Thyroid gland (tissue), 4 donors: ENCODE results near the gene GABRD. TPM values are rescaled to one million over a fixed set of nuclear protein-coding genes. Genes with fewer than 3 reads are reported as not detected.
A peak's percentile ranks its signal among the peaks of the same experiment; 100 is the strongest.

Experiments
- DNase-seq, 2 donors: peaks; one replicate each; pipeline ENCODE4 v3.0.0-alpha.2; 2019
- H3K27ac ChIP-seq, 3 donors: fragments of 200-600 bp; sonication (generic); 1 replicate in 2 of 3; 2 replicates in 1 of 3; pipeline ENCODE4 v1.5.1; 2016 to 2019; ENCODE audit warnings: mild to moderate bottlenecking in 1 of 3, moderate library complexity in 1 of 3
- H3K27me3 ChIP-seq: fragments of 200-600 bp; sonication (generic); one replicate; pipeline ENCODE4 v1.5.1; 2019
- H3K36me3 ChIP-seq, 2 donors: fragments of 200-600 bp; sonication (generic); one replicate each; pipeline ENCODE4 v1.5.1; 2016 to 2019
- H3K4me1 ChIP-seq, 2 donors: fragments of 200-600 bp; sonication (generic); one replicate each; pipeline ENCODE4 v1.5.1; 2017 to 2019
- H3K4me3 ChIP-seq, 3 donors: fragments of 200-600 bp; sonication (generic); replicated peaks in 1 of 3; 1 replicate in 2 of 3; 2 replicates in 1 of 3; pipeline ENCODE4 v1.5.1; 2016; ENCODE audit warnings: mild to moderate bottlenecking in 1 of 3
- H3K9me3 ChIP-seq: fragments of 200-600 bp; sonication (generic); one replicate; pipeline ENCODE4 v1.5.1; 2017
- POLR2A ChIP-seq, 2 donors: fragments of 450-650 bp; IDR thresholded peaks; one replicate each; pipeline ENCODE4 v1.6.1; 2017; ENCODE audit warnings: antibody characterized with exemption in 2 of 2, mild to moderate bottlenecking in 2 of 2, moderate library complexity in 1 of 2
- WGBS, 2 donors: methylation state at CpG; one replicate each; pipeline ENCODE4 v1.1.5; 2017; 5-methylcytosine and 5-hydroxymethylcytosine counted together
- intact Hi-C: fragments of 100-400 bp; cut with DNase I; formaldehyde crosslinking; loops from one replicate; pipeline ENCODE4 v1.15.1; 2023
- total RNA-seq, 4 donors: library from RNA; depleted of rRNA; stranded (reverse); fragments of >200 nt; gene quantifications; one replicate each; pipeline ENCODE4 v1.2.3, GENCODE V29; 2016
- TF ChIP-seq, protein P1 (sequence below), 6 experiments: fragments of 200-600 bp in 3 of 6; fragments of 450-650 bp in 3 of 6; sonication (generic) in 3 of 6; IDR thresholded peaks; one replicate each; pipeline ENCODE4 v1.5.1; 2016 to 2019; ENCODE audit warnings: antibody characterized with exemption in 6 of 6, mild to moderate bottlenecking in 2 of 6, inconsistent platforms in 1 of 6, moderate library complexity in 1 of 6

GABRD gene
- total RNA-seq, 4 donors from 2014 or later, result 0.49 to 0.78 TPM; not detected in 2

DNA sequence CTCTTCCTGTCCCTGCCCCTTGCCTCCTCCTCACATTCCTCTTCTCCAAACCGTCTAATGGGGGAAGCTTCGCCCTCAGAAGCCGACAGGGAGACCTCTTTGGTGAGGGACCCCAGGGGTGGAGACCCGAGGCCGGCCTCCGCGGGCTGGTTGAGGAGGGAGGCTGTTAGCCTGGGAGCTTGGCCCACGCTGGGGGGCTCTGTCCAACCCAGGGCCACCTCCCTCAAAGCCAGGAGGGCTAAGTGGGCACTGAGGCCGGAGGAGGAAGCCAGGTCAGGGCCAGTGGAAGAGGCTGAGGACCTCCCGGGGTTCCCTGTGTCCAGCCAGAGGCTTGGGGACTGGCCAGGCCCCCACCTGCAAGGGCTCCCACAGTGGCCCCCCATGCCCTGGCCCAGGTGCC lies 5.3 kb downstream of the GABRD start:
- 94 to 96% methylated on average over 8 to 9 of the region's 10 CpGs for WGBS, 2 donors
- DNase-seq, result no peak
- no peaks in the 10 kb centered on the region for H3K36me3 ChIP-seq
- no peak for TF ChIP-seq POLR2A (IDR thresholded peaks at IDR 0.05)
- TF ChIP-seq, protein P1, sequence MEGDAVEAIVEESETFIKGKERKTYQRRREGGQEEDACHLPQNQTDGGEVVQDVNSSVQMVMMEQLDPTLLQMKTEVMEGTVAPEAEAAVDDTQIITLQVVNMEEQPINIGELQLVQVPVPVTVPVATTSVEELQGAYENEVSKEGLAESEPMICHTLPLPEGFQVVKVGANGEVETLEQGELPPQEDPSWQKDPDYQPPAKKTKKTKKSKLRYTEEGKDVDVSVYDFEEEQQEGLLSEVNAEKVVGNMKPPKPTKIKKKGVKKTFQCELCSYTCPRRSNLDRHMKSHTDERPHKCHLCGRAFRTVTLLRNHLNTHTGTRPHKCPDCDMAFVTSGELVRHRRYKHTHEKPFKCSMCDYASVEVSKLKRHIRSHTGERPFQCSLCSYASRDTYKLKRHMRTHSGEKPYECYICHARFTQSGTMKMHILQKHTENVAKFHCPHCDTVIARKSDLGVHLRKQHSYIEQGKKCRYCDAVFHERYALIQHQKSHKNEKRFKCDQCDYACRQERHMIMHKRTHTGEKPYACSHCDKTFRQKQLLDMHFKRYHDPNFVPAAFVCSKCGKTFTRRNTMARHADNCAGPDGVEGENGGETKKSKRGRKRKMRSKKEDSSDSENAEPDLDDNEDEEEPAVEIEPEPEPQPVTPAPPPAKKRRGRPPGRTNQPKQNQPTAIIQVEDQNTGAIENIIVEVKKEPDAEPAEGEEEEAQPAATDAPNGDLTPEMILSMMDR (IDR thresholded peaks at IDR 0.05), result no peak
- H3K27me3 ChIP-seq, result peaks cover 3% of the 10 kb centered on the region
- H3K9me3 ChIP-seq, result no peaks in the 10 kb centered on the region
- H3K27ac ChIP-seq, result no peak overlapping the region
- H3K4me3 ChIP-seq, result no peak overlapping the region
- peaks cover 5 to 11% of the 10 kb centered on the region in 2 donors for H3K4me1 ChIP-seq
- intact Hi-C loops, result no loop called here

DNA sequence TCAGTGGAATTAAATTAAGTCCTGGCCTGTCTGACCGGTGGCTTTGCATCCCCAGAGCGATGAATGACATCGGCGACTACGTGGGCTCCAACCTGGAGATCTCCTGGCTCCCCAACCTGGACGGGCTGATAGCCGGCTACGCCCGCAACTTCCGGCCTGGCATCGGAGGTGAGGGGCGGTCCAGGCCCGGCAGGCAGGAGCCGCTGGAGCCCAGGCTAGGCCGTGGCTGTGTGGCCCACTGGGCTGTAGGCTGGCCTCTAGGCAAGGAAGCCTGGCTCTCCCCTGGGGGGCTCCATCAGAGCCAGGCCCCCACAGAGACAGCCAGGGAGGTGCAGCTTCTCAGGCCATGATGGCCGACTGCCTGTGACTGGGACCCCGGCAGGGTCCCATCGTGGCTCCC lies 5.7 kb downstream of the GABRD start:
- intact Hi-C loops, result no loop called here
- TF ChIP-seq, protein P1 (IDR thresholded peaks at IDR 0.05), result no peak
- no peak for TF ChIP-seq POLR2A (IDR thresholded peaks at IDR 0.05)
- Histone ChIP-seq H3K9me3 (no peaks in the 10 kb centered on the region), H3K27me3 (peaks cover 3% of the 10 kb centered on the region), H3K36me3 (no peaks in the 10 kb centered on the region), H3K4me1 (peaks cover 1 to 7% of the 10 kb centered on the region in 2 donors), H3K4me3 (no peak overlapping the region), H3K27ac (no peak overlapping the region)
- no peak for DNase-seq
- WGBS, 2 donors, result 40 to 92% methylated on average over 2 to 6 of the region's 18 CpGs

DNA sequence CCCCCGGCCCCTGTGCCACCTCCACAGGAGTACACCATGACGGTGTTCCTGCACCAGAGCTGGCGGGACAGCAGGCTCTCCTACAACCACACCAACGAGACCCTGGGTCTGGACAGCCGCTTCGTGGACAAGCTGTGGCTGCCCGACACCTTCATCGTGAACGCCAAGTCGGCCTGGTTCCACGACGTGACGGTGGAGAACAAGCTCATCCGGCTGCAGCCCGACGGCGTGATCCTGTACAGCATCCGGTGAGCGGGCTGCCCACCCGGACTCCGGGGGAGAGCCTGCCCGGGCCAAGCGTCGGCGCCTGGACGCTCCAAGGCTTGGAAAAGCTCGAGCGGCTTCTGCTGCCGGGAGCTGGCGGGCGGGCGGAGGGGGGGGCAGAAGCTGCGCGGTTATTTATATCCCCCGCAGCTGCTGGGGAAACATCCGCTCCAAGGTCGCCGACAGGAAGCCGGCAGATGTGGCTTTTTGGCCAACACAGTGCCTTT lies 6.4 kb downstream of the GABRD start:
- TF ChIP-seq POLR2A (IDR thresholded peaks at IDR 0.05), result no peak
- TF ChIP-seq, protein P1 (IDR thresholded peaks at IDR 0.05), result no peak
- 45 to 68% methylated on average over 38 of the region's 39 CpGs for WGBS, 2 donors
- no peak for DNase-seq
- H3K27ac ChIP-seq, result peak overlapping the region in 2 of 3 donors; percentile 12 to 33
- no peaks in the 10 kb centered on the region for H3K36me3 ChIP-seq
- H3K27me3 ChIP-seq, result peaks cover 3% of the 10 kb centered on the region
- H3K9me3 ChIP-seq, result no peaks in the 10 kb centered on the region
- H3K4me1 ChIP-seq, result peaks cover 0 to 6% of the 10 kb centered on the region in 2 donors
- intact Hi-C loops, result no loop called here
- H3K4me3 ChIP-seq, result no peak overlapping the region

DNA sequence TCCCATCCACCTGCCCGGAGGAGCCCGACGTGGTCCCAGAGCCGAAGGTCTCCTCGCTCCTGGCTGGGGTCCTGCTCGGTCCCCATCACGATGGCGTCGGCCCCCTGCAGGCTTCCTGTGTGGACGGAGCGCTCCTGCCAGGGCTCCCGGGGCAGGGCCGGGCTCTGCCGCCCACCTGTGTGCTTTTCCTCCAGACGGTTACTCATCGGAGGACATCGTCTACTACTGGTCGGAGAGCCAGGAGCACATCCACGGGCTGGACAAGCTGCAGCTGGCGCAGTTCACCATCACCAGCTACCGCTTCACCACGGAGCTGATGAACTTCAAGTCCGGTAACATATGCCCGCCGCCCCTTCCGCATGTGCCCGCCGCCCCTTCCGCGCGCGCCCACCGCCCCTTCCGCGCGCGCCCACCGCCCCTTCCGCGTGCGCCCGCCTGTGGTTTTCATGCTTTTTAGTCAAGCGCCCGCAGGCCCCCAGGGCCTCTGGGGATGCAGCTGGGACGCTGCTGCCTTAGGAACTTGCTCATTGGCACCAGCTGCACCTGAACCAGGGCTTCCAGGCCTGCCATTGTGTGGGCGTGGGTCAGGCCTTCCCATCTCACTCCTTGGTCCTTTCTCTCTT lies 8.9 kb downstream of the GABRD start:
- intact Hi-C loops, result no loop called here
- peaks cover 0 to 6% of the 10 kb centered on the region in 2 donors for H3K4me1 ChIP-seq
- no peak overlapping the region for H3K27ac ChIP-seq
- no peaks in the 10 kb centered on the region for H3K9me3 ChIP-seq
- TF ChIP-seq, protein P1 (IDR thresholded peaks at IDR 0.05), result no peak
- no peak for TF ChIP-seq POLR2A (IDR thresholded peaks at IDR 0.05)
- 89 to 91% methylated on average over 36 to 37 of the region's 46 CpGs for WGBS, 2 donors
- H3K4me3 ChIP-seq, result no peak overlapping the region
- H3K36me3 ChIP-seq, result no peaks in the 10 kb centered on the region
- H3K27me3 ChIP-seq, result no peaks in the 10 kb centered on the region
- DNase-seq, result no peak

DNA sequence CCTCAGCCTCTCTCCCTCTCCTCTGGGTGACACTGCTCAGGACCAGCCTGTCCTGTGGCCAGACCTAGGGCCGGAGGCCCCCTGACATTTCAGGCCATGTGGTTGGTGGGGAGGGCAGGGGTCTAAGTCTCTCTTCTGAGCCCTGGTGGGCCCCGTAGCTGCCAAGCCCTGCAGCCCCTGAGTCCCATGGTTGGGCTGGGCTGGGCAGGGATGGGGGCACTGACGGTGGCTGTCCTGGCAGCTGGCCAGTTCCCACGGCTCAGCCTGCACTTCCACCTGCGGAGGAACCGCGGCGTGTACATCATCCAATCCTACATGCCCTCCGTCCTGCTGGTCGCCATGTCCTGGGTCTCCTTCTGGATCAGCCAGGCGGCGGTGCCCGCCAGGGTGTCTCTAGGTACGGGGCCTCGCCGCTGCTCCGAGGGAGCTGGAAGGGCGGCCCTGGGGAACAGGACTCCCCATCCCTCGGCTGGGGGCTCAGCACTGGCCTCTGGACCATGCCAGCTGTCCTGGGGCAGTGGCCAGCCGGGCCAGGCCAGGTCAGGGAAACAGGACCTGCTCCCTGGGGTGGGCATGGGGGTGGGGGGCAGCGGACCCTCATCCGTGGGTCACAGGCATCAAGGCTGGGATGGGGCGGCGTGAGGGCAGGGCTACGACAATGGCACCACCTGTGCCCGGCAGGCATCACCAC lies 9.9 kb downstream of the GABRD start:
- Histone ChIP-seq H3K36me3 (no peaks in the 10 kb centered on the region), H3K4me3 (no peak overlapping the region), H3K27ac (no peak overlapping the region), H3K27me3 (no peaks in the 10 kb centered on the region), H3K9me3 (no peaks in the 10 kb centered on the region), H3K4me1 (peaks cover 0 to 6% of the 10 kb centered on the region in 2 donors)
- no peak for DNase-seq
- intact Hi-C loops, result no loop called here
- 88% methylated on average over 17 of the region's 26 CpGs; no CpG with 5 or more reads in 1 of the 2 donors for WGBS, 2 donors
- TF ChIP-seq, protein P1 (IDR thresholded peaks at IDR 0.05), result no peak
- TF ChIP-seq POLR2A (IDR thresholded peaks at IDR 0.05), result no peak
